Esophagus squamous epithelium (tissue), 5 donors: Measurements from ENCODE around the gene CPXM2. TPM values are rescaled to one million over a fixed set of nuclear protein-coding genes. Genes with fewer than 3 reads are reported as not detected.

Experiments used
- DNase-seq: peaks from one replicate; lab custom pipeline; 2025; lab: John Stamatoyannopoulos, UW
- H3K27ac ChIP-seq, 4 donors: fragments of 200-600 bp; sonication (generic); one replicate each; pipeline ENCODE4 v1.5.1; 2016 to 2019; ENCODE audit warnings: mild to moderate bottlenecking in 1 of 4
- H3K27me3 ChIP-seq, 4 donors: fragments of 200-600 bp; sonication (generic); 1 replicate in 3 of 4; 2 replicates in 1 of 4; pipeline versions ENCODE4 v1.5.1 to v1.6.0; 2017 to 2021; ENCODE audit warnings: antibody characterized with exemption in 1 of 4
- H3K36me3 ChIP-seq, 3 donors: fragments of 200-600 bp; sonication (generic); one replicate each; pipeline ENCODE4 v1.5.1; 2016 to 2019
- H3K4me1 ChIP-seq, 3 donors: fragments of 200-600 bp; sonication (generic); one replicate each; pipeline ENCODE4 v1.5.1; 2017 to 2019
- H3K4me3 ChIP-seq, 4 donors: fragments of 200-600 bp; sonication (generic); 1 replicate in 3 of 4; 2 replicates in 1 of 4; pipeline ENCODE4 v1.5.1; 2016 to 2019; ENCODE audit warnings: mild to moderate bottlenecking in 2 of 4, moderate library complexity in 1 of 4
- H3K9me3 ChIP-seq, 3 donors: fragments of 200-600 bp; sonication (generic); one replicate each; pipeline ENCODE4 v1.5.1; 2016 to 2019
- CTCF ChIP-seq, 6 experiments: fragments of 450-650 bp in 4 of 6; fragments of 200-600 bp in 2 of 6; sonication (generic) in 2 of 6; IDR thresholded peaks; one replicate each; pipeline ENCODE4 v1.5.1; 2016 to 2019; ENCODE audit warnings: antibody characterized with exemption in 6 of 6, mild to moderate bottlenecking in 4 of 6, moderate library complexity in 4 of 6
- POLR2A ChIP-seq, 4 donors: fragments of 450-650 bp; IDR thresholded peaks; one replicate each; pipeline ENCODE4 v1.6.1; 2017; ENCODE audit warnings: antibody characterized with exemption in 4 of 4, mild to moderate bottlenecking in 4 of 4, moderate library complexity in 3 of 4
- WGBS, 2 donors: methylation state at CpG; one replicate each; pipeline ENCODE4 v1.1.5; 2018; 5-methylcytosine and 5-hydroxymethylcytosine counted together
- intact Hi-C: fragments of 100-400 bp; cut with DNase I; formaldehyde crosslinking; loops from one replicate; pipeline ENCODE4 v1.15.0; 2022
- total RNA-seq, 4 donors: library from RNA; depleted of rRNA; stranded (reverse); fragments of >200 nt; gene quantifications; one replicate each; pipeline ENCODE4 v1.1.0, GENCODE V29; 2016
- donor health status: DM: yes; HTN: yes; CAD: no.

CPXM2 gene
- total RNA-seq, 4 donors from 2014 or later, result 2.5 to 9.2 (median 3.0) TPM

GRCh38 chr10:123781956-123782500 is 109.6 kb downstream of the CPXM2 start:
- no peak for TF ChIP-seq CTCF (IDR thresholded peaks at IDR 0.05)
- no peak for TF ChIP-seq POLR2A (IDR thresholded peaks at IDR 0.05)
- H3K36me3 ChIP-seq, result no peaks in the 10 kb centered on the region
- peaks cover 0 to 43% (median 14%) of the 10 kb centered on the region in 3 donors for H3K4me1 ChIP-seq
- H3K27me3 ChIP-seq, result peaks cover 0 to 18% (median 0%) of the 10 kb centered on the region in 4 donors
- no peaks in the 10 kb centered on the region for H3K9me3 ChIP-seq
- peak overlapping the region; percentile 28 to 72 (median 64) for H3K27ac ChIP-seq
- WGBS, 2 donors, result 31 to 34% methylated on average over 8 of the region's 8 CpGs
- intact Hi-C loops, result no loop called here
- H3K4me3 ChIP-seq, result no peak overlapping the region
- DNase-seq, result no peak

GRCh38 chr10:123781324-123781900 is 110.2 kb downstream of the CPXM2 start:
- DNase-seq, result no peak
- no peak overlapping the region for H3K4me3 ChIP-seq
- no peaks in the 10 kb centered on the region for H3K9me3 ChIP-seq
- intact Hi-C loops, result no loop called here
- peaks cover 0 to 43% (median 14%) of the 10 kb centered on the region in 3 donors for H3K4me1 ChIP-seq
- peak overlapping the region in 1 of 4 donors; percentile 66 for H3K27ac ChIP-seq
- TF ChIP-seq CTCF (IDR thresholded peaks at IDR 0.05) (no peak), POLR2A (IDR thresholded peaks at IDR 0.05) (no peak)
- WGBS, 2 donors, result 61 to 77% methylated on average over 9 of the region's 9 CpGs
- H3K36me3 ChIP-seq, result no peaks in the 10 kb centered on the region
- peaks cover 0 to 18% (median 0%) of the 10 kb centered on the region in 4 donors for H3K27me3 ChIP-seq

- Histone ChIP-seq H3K27ac (no peak overlapping the region), H3K27me3 (peaks cover 0 to 15% (median 0%) of the 10 kb centered on the region in 4 donors), H3K4me3 (no peak overlapping the region), H3K4me1 (peaks cover 0 to 43% (median 14%) of the 10 kb centered on the region in 3 donors), H3K36me3 (no peaks in the 10 kb centered on the region), H3K9me3 (no peaks in the 10 kb centered on the region)
- DNase-seq, result no peak
- TF ChIP-seq CTCF (IDR thresholded peaks at IDR 0.05), result no peak
- no peak for TF ChIP-seq POLR2A (IDR thresholded peaks at IDR 0.05)
- 52 to 53% methylated on average over 6 to 7 of the region's 7 CpGs for WGBS, 2 donors
- intact Hi-C loops, result no loop called here
Observed at GRCh38 chr10:123778719-123779517, 112.7 kb downstream of the CPXM2 start.

- no peak overlapping the region for H3K4me3 ChIP-seq
- intact Hi-C loops, result no loop called here
- no peaks in the 10 kb centered on the region for H3K9me3 ChIP-seq
- no peak for DNase-seq
- H3K27ac ChIP-seq, result no peak overlapping the region
- peaks cover 0 to 15% (median 0%) of the 10 kb centered on the region in 4 donors for H3K27me3 ChIP-seq
- no peaks in the 10 kb centered on the region for H3K36me3 ChIP-seq
- peaks cover 0 to 34% (median 14%) of the 10 kb centered on the region in 3 donors for H3K4me1 ChIP-seq
- no peak for TF ChIP-seq POLR2A (IDR thresholded peaks at IDR 0.05)
- TF ChIP-seq CTCF (IDR thresholded peaks at IDR 0.05), result no peak
- 24 to 47% methylated on average over 3 of the region's 3 CpGs for WGBS, 2 donors
Observed at GRCh38 chr10:123777881-123778280, 113.7 kb downstream of the CPXM2 start.
